Stimulated activated CD4-positive, alpha-beta T cell treated with anti-CD3 and anti-CD28 coated beads, Interleukin-12 subunit alpha, Interleukin-12 subunit beta, amount 100 ng/mL, for 48 hours (primary cell): Measurements from ENCODE around the gene FAM78A.

Experiments used
- DNase-seq, 3 donors: peaks; one replicate each; pipeline ENCODE4 v3.0.0-alpha.2; 2020; ENCODE audit warnings: low read depth in 2 of 3, low spot score in 1 of 3

FAM78A gene, protein sequence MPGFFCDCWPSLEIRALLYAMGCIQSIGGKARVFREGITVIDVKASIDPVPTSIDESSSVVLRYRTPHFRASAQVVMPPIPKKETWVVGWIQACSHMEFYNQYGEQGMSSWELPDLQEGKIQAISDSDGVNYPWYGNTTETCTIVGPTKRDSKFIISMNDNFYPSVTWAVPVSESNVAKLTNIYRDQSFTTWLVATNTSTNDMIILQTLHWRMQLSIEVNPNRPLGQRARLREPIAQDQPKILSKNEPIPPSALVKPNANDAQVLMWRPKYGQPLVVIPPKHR

DNA sequence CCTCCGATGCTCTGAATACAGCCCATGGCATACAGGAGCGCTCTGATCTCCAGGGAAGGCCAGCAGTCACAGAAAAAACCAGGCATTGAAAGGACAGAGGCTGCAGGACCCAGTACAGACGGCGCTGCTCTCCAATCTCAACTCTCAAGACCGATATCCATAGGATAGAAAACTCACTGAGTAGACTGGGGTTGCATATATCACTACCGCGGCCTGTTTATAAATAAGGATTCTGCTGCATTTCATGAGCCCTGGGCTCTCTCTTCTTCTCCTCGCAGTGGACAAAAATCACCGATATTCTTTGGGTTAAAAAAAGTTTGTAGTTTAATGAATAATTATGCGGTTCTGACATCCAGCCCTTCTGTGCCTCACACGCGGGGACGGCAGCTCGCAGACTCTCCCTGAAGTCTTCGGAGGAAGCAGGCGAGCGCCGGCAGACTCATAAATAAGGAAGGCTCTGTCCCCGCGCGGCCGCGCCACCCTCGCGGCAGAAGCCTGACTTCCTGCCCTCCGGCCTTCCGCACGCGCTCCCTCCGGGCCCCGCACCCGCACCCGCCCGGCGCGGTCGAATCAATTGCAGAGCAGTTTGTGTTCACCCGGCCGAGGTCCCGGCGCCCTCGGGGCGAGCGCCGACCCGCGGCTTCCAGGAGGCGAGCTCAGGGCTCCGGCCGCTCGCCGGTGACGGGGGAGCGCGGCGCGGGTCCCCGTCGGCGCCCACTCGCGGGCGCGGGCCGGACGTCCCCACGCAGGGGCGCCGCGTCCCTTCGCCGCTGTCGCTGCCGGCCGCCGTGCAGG, at the start of gene FAM78A:
TSS of gene FAM78A (minus strand) at position 417 of the 795 bp plus-strand sequence. CDS start at position 86, 331 bp downstream.
- DNase-seq = no peak

DNA sequence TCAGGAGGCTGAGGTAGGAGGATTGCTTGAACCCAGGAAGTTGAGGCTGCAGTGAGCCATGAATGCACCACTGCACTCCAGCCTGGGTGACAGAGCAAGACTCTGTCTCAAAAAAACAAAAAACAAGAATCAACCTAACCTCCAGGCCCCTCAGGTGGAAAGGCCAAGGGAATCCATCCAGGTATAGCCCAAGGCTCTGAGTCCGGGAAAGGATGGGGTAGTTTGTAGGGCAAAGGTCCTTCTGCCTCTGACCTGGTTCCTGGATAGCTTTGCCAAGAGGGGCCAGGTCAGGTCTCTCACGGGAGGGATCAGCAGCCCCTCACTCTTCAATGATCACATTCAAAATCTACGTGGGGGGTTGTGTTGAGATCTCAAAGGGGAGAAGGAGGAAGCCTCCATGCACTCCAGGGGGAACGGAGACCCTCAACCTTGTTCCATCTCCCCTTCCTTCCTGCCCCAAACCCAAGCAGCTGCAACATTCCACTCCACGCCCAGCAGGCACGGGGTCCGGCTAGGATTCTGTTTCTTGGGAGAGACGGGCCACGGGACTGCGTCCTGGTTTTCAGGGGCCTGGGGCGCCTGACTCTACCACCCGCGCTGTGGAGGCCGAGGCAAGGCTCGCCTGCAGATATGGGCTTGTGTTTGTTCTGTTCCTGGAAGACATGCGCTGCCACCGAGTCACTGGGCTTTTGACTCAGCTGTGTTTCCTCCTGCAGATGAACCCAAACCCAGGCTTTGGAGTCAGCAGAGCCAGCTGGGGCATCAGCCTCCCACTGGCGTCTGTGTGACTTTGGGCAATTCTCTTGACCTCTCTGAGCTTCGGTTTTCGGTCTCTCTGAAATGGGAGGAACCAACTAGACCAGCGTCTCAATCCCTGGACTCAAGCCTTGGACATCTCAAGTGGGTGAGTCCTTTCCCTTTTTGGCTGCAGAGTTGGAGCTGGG, 48.7 kb upstream of the FAM78A start:
- no peak for DNase-seq

DNA sequence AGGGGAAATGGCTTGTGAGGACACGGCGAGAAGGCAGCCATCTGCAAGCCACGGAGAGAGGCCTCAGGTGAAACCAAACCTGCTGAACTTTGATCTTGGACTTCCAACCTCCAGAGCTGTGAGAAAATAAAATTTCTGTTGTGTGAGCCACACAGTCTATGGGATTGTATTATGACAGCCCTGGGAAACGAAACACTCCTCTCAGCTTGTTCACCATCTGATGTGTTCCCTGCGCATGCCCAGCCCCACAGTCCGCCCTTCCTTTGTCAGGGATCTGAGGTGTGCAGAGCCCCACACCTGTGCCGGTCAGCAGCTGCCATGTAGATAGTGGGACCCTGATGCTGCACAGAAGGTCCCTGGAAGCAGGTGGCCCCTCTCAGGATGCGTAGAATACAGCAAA, 47.3 kb upstream of the FAM78A start:
- no peak for DNase-seq

DNA sequence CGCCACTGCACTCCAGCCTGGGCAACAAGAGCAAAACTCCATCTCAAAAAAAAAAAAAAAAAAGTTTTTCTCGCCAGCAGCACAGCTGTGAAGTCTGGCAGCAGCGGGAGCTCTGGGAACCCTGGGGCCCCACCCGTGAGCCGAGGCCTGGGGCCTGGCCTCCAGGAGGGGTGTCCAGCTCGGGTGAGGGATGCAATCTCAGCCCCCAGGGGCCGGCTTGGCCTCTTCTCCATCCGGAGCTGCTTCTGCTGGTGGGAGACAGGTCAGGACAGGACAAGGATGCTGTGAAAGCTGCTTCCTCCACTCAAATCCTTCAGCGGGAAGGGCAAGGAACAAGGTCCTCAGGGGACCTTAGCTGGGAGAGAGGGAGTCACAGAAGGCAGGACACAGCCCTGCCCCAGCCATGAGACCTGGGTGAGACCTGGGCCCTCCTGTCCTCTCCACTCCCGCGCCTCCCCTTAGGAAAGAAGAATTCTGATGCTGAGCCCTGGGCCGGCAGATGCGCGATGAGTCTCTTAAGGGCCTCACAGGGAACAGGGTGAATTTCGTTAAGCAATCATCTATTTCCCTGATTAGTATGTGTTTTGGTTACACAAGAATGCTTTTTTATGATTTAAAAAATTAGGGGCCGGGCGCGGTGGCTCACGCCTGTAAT, 43.8 kb upstream of the FAM78A start:
- no peak for DNase-seq

DNA sequence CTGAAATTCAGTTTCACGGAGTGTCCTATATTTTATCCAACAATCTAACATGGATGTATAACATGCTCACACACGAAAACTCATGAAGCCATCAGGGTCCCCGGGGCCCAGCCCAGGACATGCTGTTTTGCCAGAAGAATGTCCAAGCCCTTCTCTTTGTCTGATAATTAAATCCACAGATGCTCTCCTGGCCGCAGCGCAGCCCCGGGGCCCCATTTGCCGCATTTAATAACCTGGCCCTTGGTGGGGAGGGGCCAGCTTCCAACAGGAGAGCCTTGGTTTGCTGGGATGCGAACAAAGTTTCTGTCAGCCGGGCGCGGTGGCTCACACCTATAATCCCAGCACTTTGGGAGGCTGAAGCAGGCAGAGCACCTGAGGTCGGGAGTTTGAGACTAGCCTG, 43.2 kb upstream of the FAM78A start:
- no peak for DNase-seq

DNA sequence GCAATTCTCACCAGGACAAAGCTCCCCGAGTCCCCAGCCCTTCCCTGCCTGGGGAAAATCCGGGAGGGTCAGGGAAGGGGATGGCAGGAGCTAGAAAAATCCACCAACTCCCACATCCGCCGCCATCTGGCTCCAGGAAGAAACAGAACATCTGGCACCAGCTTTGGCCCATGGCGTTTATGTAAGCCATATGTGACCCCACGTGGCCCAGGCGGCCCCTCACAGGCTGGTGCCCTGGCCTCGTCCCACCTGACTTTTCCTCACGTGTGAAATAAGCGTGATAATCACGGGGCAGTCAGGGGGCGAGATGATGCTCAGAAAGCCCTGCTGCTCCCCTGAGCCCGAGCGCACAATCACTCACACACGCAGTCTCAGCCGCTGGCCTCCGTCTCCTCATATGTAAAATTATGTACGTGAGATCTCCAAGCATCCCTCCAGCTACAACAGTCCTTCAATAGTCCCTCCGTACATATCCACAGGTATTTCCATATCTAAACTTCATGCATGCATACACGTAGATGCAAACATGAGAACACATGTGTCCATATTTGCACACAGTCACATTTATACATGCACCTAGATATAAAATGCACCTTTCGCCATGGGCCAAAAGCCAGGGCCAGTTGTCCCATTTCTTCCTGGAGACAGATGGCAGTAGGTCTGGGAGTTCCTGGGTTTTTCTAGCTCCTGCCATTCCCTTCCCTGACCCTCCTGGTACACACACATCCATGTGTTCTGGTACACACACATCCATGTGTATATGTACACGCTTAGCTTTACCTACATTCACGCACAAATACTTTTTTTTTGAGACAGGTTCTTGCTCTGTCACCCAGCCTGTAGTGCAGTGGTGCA, 42.1 kb upstream of the FAM78A start:
- no peak for DNase-seq

DNA sequence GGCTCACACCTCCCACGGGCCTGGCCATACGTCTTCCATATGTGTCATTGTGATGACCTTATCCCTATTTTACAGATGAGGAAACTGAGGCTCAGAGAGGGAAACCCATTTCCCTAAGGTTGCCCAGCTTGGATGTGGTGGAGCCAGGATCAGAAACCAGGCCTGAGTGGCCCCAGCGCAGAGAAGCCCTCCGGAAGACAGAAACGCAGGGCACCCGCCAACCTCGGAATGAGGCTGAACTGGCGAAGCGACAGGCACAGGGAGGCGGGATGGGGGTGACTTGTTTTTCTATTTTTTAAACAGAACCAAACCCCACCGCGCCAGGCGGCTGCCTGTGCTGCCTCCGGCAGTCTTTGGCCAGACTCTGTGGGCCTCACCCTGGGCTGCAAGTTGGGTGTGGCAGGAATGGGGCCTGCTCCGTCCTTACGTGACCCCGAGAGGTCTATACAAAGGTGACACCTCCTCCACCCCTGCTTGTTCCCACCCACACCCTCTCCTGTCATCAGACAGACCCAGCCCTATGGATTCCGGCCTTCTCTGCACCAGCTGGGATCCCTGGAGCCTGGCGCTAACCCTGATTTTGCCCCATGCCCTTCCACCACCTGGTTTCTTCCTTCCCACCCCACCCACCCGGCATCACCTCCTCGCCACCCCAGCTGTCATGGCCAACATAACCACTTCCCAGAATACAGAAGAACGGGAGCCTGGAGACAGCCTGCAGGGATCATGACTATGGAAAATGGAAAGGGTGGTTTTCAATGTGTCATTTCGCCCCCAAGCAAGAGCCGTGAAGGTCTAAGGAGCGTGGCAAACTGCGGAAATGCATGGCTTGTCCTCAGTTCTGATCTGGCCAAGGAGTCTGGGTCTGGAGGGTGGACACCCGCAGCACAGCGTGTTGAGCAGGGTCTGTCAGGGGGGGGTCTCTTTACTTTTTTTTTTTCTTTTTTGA, 36.8 kb upstream of the FAM78A start:
- no peak for DNase-seq

DNA sequence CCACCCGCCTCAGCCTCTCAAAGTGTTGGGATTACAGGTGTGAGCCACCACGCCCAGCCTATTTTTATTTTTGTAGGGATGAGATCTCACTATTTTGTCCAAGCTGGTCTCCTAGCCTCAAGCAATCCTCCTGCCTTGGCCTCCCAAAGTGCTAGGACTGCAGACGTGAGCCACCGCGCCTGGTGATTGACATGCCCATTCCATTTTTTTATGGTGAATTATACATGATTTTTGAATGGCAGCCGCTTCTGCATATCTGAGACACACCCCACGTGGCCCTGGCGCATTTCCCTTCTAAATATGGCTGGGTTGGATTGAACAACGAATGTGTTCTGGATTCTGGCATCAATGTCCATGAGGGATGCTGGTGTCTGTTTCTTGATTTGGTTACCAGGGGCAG, 35.9 kb upstream of the FAM78A start:
- no peak for DNase-seq

DNA sequence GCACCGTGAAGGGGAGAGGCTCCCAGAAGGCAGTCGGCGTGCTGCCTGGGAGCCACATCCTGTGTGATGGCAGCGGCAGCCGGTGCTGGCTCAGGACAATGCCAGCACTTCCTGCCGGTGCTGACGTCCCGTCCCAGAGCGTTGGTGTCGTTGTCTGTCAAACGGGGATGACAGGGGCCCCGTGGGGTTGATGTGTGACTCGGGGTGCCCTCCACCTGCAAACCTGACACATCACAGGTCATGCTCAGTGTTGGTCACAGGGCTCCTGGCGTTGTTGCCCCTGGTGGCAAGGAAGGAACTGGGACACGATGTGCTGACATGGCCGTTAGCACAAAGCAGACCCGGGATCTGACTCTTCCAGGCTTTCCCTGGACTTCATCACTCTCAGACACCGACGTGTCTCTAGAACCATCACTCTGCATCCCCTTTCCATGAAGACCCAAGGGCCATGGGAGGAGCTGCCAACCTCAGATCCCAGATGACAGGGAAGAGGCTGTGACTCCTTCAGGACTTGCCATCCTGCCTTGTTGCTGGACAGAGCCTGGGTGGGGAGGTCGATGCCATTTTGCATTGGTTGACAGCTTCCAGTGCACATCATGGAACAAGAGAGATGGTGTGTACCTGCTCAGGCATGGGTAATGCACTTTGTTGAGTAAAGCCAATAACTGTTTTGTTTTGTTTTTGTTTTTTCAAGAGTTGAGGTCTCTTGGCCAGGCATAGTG, 34.7 kb upstream of the FAM78A start:
- DNase-seq = peak; percentile 30 to 54 (median 45)

DNA sequence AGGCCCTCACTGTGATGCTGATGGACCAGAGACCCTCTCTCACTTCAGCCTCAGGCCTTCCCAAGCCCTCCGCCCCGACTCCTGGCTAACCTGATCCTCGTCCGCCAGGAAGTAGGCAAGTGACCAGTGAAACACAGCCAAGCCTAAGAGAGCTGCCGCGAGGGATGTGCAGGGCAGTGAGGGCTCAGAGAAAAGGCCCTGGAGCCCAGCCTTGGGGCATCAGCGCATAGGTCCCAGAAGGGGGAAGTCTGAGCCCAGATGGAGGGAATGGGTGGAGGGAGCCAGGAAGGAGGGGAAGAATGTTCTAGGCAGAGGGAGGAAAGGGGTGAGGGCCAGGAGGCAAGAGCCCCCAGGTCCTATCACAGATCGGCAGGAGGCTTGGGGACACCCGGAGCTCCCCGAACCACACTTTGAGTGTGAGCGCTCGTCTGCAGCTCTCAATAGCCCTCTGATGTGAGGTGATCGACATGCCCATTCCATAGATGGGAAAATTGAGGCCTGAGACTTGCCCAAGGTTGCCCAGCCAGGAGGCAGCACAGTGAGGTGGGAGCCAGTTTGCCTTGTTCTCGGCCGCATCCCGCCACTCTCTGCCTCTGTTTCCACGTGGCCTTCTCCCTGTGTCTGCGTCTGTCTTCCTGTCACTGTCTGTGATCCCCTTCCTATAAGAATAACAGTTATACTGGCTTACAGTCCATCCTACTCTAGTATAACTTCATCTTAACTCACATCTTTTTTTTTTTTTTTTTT, 33.4 kb upstream of the FAM78A start:
- DNase-seq = no peak

DNA sequence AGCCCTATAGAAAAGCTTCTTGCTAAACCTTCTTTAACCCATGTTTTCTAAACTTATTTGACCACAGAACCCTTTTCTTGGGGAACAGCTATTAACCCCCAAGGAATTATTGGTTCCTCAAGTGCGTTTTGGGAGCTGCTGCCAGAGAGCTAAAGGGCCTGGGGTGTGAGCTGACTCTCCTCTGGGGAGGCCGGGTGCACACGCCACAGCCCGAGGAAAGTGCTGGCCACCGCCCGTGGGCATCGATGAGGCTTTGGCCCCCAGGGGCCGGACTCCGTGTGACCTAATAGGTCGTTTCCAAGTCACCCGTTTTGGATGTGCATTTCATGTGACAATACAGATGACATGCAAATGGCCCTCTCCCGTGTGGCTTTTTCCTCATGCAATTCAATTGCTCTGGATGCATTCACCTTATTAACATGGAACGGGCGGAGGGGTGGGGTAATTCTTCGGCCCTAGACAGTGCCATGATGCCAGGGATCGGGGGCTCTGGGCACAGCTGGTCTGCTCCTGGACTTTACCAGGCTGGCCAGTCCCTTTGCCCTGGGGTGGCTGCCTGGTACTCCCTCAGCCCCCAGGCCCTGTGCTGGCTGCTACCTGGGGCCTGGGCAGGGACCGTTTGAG, 32.7 kb upstream of the FAM78A start:
- DNase-seq = no peak

DNA sequence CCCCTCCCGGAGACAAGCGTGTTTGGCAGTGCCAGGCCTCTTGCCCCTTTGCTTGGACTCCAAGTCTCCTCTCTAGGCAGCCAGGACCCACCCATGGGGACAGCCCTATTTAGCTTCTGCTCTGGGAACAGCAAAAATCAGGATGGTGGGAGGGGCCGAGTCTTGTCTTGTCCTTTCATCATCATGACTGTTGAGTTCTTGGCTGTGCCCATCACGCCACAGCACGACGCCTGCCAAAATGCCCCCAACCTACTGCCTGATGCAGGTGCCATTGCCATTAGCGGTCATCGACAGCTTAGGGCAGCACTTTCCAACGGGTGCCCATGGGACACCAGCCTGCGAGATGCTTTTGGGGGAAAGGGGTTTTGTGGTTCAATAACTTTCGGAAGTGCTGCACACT, 32.1 kb upstream of the FAM78A start:
- DNase-seq = no peak

DNA sequence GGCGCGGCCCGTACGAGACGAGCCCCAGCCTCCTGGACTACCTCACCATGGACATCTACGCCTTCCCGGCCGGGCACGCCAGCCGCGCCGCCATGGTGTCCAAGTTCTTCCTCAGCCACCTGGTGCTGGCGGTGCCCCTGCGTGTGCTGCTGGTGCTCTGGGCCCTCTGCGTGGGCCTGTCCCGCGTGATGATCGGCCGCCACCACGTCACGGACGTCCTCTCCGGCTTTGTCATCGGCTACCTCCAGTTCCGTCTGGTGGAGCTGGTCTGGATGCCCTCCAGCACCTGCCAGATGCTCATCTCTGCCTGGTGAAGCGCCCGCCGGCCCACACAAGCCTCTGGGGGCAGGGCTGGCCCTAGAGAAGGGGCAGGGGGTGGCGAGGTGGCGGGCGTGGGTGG, 31.7 kb upstream of the FAM78A start:
- DNase-seq = no peak

DNA sequence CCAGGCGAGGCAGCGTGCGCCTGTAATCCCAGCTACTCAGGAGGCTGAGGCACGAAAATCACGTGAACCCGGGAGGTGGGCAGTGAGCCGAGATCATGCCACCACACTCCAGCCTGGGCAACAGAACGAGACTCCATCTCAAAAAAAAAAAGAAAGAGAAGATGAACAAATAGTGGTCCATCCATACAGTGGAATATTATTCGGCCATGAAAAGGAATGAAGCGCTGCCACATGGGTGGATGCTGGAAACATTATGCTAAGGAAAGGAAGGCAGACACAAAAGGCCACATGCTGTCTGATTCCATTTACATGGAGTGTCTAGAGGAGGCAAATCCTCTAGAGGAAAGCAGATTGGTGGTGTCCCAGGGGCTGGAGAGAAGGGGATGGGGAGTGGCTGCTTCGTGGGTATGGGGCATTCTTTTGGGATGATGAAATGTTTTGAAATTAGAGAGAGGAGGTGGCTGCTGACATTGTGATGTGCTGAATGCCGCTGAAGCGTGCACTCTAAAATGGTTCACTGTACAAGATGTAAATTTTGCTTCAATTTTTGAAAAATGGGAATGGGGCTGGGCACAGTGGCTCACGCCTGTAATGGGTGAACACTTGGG, 30.2 kb upstream of the FAM78A start:
- no peak for DNase-seq

DNA sequence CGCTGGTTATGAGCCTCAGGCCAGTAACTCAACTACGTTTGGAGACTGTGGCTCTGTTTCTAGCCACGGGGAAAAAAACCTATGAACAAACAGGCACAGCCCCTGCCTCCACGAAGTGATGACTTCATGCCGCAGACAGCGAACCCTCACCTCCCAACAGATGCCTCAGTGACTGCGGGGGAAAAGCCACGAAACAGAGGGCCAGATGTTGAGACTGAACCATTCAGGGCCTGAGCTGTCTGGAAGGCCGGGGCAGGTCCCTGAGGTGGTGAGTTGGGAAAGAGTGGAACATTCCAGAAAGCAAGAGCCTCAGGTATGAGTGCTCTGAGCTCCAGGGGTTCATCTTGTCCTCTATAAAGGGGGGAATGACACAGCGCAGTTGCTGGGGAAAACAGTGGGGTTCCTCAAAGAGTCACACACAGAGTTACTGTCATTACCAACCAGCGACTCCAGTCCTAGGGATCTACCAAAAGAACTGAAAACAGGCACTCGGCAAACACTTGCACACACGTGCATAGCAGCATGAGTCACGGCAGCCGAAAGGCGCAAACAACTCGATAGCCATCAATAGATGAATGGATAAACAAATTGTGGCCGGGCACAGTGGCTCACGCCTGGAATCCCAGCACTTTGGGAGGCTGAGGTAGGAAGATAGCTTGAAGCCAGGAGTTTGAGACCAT, 28.5 kb upstream of the FAM78A start:
- DNase-seq = no peak
